K562 (cell line): ENCODE data around the gene RBFOX1. TPM values are rescaled to one million over a fixed set of nuclear protein-coding genes. Genes with fewer than 3 reads are reported as not detected.

Experiments
- ATAC-seq: fragments of 200-7000 bp; cut with Tn5 transposase; 3 replicates; pipeline ENCODE4 v1.9.1; 2020; ENCODE audit warnings: moderate library complexity
- BruUV-seq: library from RNA; stranded (reverse); fragments of 400-500 nt; replicated peaks from 2 replicates; lab custom pipeline; 2021; lab: Mats Ljungman, UMichigan
- CTCF ChIA-PET: fragments of 300-600 bp; formaldehyde crosslinking; extraction: SDS; loops from one replicate; lab custom pipeline; 2021; ENCODE audit warnings: low intra/inter-chr PET ratio; lab: Yijun Ruan, JAX
- POLR2A ChIA-PET: fragments of 300-600, 350-650 bp; sonication (Branson Sonifier 250); formaldehyde crosslinking; extraction: SDS; loops from one replicate; lab custom pipeline; 2021; ENCODE audit warnings: antibody characterized with exemption, inconsistent platforms; lab: Yijun Ruan, JAX
- DNase-seq, 4 experiments: peaks; one replicate each; pipeline versions ENCODE4 v3.0.0 to v3.0.0-alpha.2; 2011 to 2018; ENCODE audit warnings: low spot score in 3 of 4, mixed read lengths in 3 of 4; ENCODE audit errors: extremely low read depth in 1 of 4
- FAIRE-seq: peaks from 2 replicates; lab custom pipeline; 2011; peaks lifted over from hg19 to GRCh38; lab: Jason Lieb, UNC
- H2AFZ ChIP-seq: 2 replicates; pipeline ENCODE4 v1.6.0; 2011; ENCODE audit warnings: low read depth, low read length, control low read depth, inconsistent platforms
- H3K27ac ChIP-seq: fragments of 200-600 bp; 3 replicates; pipeline ENCODE4 v1.8.0; 2011; ENCODE audit warnings: low read depth, mild to moderate bottlenecking, control low read depth, inconsistent platforms, low read length, moderate library complexity, mixed read lengths; ENCODE audit errors: extremely low read depth
- H3K27me3 ChIP-seq, 2 experiments: fragments of 300-600 bp in 1 of 2; 2 replicates in 1 of 2; 3 replicates in 1 of 2; pipeline versions ENCODE4 v1.6.0 to v1.8.0; 2011; ENCODE audit warnings: inconsistent platforms in 2 of 2, low read length in 2 of 2, mild to moderate bottlenecking in 1 of 2, mixed read lengths in 1 of 2, moderate library complexity in 1 of 2; ENCODE audit not compliant: control insufficient read depth in 2 of 2, insufficient read depth in 2 of 2
- H3K36me3 ChIP-seq: fragments of 300-600 bp; 3 replicates; pipeline ENCODE4 v1.8.0; 2011; ENCODE audit warnings: mild to moderate bottlenecking, low read length, inconsistent platforms; ENCODE audit not compliant: control insufficient read depth, insufficient read depth
- H3K4me1 ChIP-seq, 2 experiments: fragments of 200-600 bp in 1 of 2; replicated peaks in 1 of 2; 2 replicates in 1 of 2; 3 replicates in 1 of 2; pipeline versions ENCODE4 v1.5.1 to v1.8.0; 2011; ENCODE audit warnings: inconsistent platforms in 2 of 2, low read length in 2 of 2, mild to moderate bottlenecking in 1 of 2, mixed read lengths in 1 of 2, moderate library complexity in 1 of 2; ENCODE audit not compliant: control insufficient read depth in 2 of 2, insufficient read depth in 2 of 2
- H3K4me2 ChIP-seq: 2 replicates; pipeline ENCODE4 v1.6.1; 2011; ENCODE audit warnings: low read length, control low read depth, inconsistent platforms, mixed read lengths; ENCODE audit not compliant: insufficient read depth
- H3K4me3 ChIP-seq: fragments of 200-600 bp; sonication (generic), shearing (Covaris generic); 2 replicates; pipeline ENCODE4 v1.5.1; 2016; ENCODE audit warnings: control low read depth, inconsistent platforms
- H3K79me2 ChIP-seq: fragments of 200-600 bp; 3 replicates; pipeline ENCODE4 v1.8.0; 2011; ENCODE audit warnings: low read length, inconsistent platforms; ENCODE audit not compliant: control insufficient read depth, insufficient read depth
- H3K9ac ChIP-seq, 2 experiments: 2 replicates each; pipeline versions ENCODE4 v1.6.0 to v1.6.1; 2011; ENCODE audit warnings: low read depth in 2 of 2, low read length in 2 of 2, control low read depth in 1 of 2, inconsistent platforms in 1 of 2, mild to moderate bottlenecking in 1 of 2, mixed read lengths in 1 of 2; ENCODE audit not compliant: insufficient read depth in 1 of 2
- H3K9me1 ChIP-seq: one replicate; pipeline ENCODE4 v1.6.0; 2011; ENCODE audit warnings: inconsistent platforms, mild to moderate bottlenecking, low read length, moderate library complexity; ENCODE audit not compliant: control insufficient read depth, insufficient read depth
- H3K9me3 ChIP-seq: replicated peaks from 2 replicates; pipeline ENCODE4 v1.5.1; 2011; ENCODE audit warnings: low read depth, low read length, inconsistent platforms; ENCODE audit not compliant: control insufficient read depth, insufficient read depth
- H4K20me1 ChIP-seq: replicated peaks from 2 replicates; pipeline ENCODE4 v1.6.1; 2011; ENCODE audit warnings: low read length, inconsistent platforms, mixed read lengths; ENCODE audit not compliant: control insufficient read depth, insufficient read depth
- CBX5 ChIP-seq: IDR thresholded peaks from 2 replicates; pipeline ENCODE4 v1.6.1; 2014; ENCODE audit warnings: low read depth, borderline replicate concordance
- FUS ChIP-seq: fragments of 200-400 bp; formaldehyde crosslinking; optimal IDR thresholded peaks from 2 replicates; pipeline ENCODE3; 2017; ENCODE audit warnings: low read depth, low read length
- MAZ ChIP-seq, 2 experiments: fragments of 450-650 bp in 1 of 2; sonication (generic) in 1 of 2; formaldehyde crosslinking; IDR thresholded peaks in 1 of 2; conservative IDR thresholded peaks in 1 of 2; 2 replicates each; pipeline versions ENCODE4 v1.4.0 to v1.5.0; 2020; ENCODE audit warnings: mild to moderate bottlenecking in 1 of 2, missing genetic modification reagents in 1 of 2
- POLR2B ChIP-seq: fragments of 450-650 bp; IDR thresholded peaks from 2 replicates; pipeline ENCODE4 v1.6.1; 2018; ENCODE audit warnings: low read depth; ENCODE audit not compliant: partially characterized antibody
- WGBS: fragments of 100-300 bp; shearing (Covaris generic); methylation state at CpG from one replicate; pipeline ENCODE4 v1.1.6; 2016; ENCODE audit warnings: low coverage, mixed read lengths; ENCODE audit not compliant: insufficient coverage; ENCODE audit errors: missing lambda C conversion rate; 5-methylcytosine and 5-hydroxymethylcytosine counted together
- in situ Hi-C: fragments of 300-500 bp; cut with MboI; formaldehyde crosslinking; loops from 4 replicates; pipeline ENCODE4 v1.15.0; 2018; ENCODE audit warnings: inconsistent platforms, mixed read lengths
- intact Hi-C: fragments of 100-400 bp; cut with micrococcal nuclease; formaldehyde crosslinking; loops from 2 replicates; pipeline ENCODE4 v1.14.2; 2022
- polyA plus RNA-seq, 8 experiments: library from polyadenylated mRNA; depleted of rRNA in 4 of 8; stranded (reverse) in 5 of 8; unstranded in 3 of 8; fragments of >200 nt; fragmentation: Nextera tagmentation in 2 of 8; fragmentation: Illumina TruSeq in 1 of 8; extraction: Ambion mirVana in 2 of 8; extraction: Trizol in 1 of 8; gene quantifications; 2 replicates each; pipeline versions ENCODE4 v1.2.1 to v1.2.3, GENCODE V29; 2011 to 2014; ENCODE audit warnings: inconsistent platforms in 1 of 8, missing spikeins in 1 of 8
- total RNA-seq, 7 experiments: library from RNA; depleted of rRNA in 6 of 7; stranded (reverse); fragments of >200 nt in 6 of 7; fragmentation: Illumina TruSeq in 2 of 7; extraction: Trizol in 2 of 7; gene quantifications; 2 replicates each; pipeline versions ENCODE4 v1.2.1 to v1.2.3, GENCODE V29; 2011 to 2021; ENCODE audit warnings: low replicate concordance in 1 of 7
- TF ChIP-seq, protein P1 (sequence below): fragments of 450-650 bp; IDR thresholded peaks from 2 replicates; pipeline ENCODE4 v1.6.1; 2016; ENCODE audit warnings: mild to moderate bottlenecking, moderate library complexity

The RBFOX1 gene
- total and polyA plus RNA-seq, 9 of the 15 experiments (the other 6 are each of a cell fraction or from before 2014, with no cell fraction given), result 0.03 TPM; not detected in 8

- POLR2A ChIA-PET, result no interaction called here
- 2% methylated on average over 14 of the region's 14 CpGs for WGBS
- Histone ChIP-seq H3K4me2 (no peak overlapping the region), H3K9me3 (no peaks in the 10 kb centered on the region), H3K27ac (no peak overlapping the region), H3K4me3 (no peak overlapping the region), H2AFZ (no peak overlapping the region), H3K36me3 (no peaks in the 10 kb centered on the region), H3K9me1 (no peaks in the 10 kb centered on the region), H3K79me2 (no peaks in the 10 kb centered on the region)
- no peak for FAIRE-seq
- CTCF ChIA-PET, result no interaction called here
- in situ Hi-C loops, result no loop called here
- no TSS peak for BruUV-seq
- TF ChIP-seq, protein P1, sequence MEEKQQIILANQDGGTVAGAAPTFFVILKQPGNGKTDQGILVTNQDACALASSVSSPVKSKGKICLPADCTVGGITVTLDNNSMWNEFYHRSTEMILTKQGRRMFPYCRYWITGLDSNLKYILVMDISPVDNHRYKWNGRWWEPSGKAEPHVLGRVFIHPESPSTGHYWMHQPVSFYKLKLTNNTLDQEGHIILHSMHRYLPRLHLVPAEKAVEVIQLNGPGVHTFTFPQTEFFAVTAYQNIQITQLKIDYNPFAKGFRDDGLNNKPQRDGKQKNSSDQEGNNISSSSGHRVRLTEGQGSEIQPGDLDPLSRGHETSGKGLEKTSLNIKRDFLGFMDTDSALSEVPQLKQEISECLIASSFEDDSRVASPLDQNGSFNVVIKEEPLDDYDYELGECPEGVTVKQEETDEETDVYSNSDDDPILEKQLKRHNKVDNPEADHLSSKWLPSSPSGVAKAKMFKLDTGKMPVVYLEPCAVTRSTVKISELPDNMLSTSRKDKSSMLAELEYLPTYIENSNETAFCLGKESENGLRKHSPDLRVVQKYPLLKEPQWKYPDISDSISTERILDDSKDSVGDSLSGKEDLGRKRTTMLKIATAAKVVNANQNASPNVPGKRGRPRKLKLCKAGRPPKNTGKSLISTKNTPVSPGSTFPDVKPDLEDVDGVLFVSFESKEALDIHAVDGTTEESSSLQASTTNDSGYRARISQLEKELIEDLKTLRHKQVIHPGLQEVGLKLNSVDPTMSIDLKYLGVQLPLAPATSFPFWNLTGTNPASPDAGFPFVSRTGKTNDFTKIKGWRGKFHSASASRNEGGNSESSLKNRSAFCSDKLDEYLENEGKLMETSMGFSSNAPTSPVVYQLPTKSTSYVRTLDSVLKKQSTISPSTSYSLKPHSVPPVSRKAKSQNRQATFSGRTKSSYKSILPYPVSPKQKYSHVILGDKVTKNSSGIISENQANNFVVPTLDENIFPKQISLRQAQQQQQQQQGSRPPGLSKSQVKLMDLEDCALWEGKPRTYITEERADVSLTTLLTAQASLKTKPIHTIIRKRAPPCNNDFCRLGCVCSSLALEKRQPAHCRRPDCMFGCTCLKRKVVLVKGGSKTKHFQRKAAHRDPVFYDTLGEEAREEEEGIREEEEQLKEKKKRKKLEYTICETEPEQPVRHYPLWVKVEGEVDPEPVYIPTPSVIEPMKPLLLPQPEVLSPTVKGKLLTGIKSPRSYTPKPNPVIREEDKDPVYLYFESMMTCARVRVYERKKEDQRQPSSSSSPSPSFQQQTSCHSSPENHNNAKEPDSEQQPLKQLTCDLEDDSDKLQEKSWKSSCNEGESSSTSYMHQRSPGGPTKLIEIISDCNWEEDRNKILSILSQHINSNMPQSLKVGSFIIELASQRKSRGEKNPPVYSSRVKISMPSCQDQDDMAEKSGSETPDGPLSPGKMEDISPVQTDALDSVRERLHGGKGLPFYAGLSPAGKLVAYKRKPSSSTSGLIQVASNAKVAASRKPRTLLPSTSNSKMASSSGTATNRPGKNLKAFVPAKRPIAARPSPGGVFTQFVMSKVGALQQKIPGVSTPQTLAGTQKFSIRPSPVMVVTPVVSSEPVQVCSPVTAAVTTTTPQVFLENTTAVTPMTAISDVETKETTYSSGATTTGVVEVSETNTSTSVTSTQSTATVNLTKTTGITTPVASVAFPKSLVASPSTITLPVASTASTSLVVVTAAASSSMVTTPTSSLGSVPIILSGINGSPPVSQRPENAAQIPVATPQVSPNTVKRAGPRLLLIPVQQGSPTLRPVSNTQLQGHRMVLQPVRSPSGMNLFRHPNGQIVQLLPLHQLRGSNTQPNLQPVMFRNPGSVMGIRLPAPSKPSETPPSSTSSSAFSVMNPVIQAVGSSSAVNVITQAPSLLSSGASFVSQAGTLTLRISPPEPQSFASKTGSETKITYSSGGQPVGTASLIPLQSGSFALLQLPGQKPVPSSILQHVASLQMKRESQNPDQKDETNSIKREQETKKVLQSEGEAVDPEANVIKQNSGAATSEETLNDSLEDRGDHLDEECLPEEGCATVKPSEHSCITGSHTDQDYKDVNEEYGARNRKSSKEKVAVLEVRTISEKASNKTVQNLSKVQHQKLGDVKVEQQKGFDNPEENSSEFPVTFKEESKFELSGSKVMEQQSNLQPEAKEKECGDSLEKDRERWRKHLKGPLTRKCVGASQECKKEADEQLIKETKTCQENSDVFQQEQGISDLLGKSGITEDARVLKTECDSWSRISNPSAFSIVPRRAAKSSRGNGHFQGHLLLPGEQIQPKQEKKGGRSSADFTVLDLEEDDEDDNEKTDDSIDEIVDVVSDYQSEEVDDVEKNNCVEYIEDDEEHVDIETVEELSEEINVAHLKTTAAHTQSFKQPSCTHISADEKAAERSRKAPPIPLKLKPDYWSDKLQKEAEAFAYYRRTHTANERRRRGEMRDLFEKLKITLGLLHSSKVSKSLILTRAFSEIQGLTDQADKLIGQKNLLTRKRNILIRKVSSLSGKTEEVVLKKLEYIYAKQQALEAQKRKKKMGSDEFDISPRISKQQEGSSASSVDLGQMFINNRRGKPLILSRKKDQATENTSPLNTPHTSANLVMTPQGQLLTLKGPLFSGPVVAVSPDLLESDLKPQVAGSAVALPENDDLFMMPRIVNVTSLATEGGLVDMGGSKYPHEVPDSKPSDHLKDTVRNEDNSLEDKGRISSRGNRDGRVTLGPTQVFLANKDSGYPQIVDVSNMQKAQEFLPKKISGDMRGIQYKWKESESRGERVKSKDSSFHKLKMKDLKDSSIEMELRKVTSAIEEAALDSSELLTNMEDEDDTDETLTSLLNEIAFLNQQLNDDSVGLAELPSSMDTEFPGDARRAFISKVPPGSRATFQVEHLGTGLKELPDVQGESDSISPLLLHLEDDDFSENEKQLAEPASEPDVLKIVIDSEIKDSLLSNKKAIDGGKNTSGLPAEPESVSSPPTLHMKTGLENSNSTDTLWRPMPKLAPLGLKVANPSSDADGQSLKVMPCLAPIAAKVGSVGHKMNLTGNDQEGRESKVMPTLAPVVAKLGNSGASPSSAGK, result no peak
- no peak for TF ChIP-seq POLR2B
- TF ChIP-seq CBX5, result no peak
- TF ChIP-seq MAZ (CRISPR knock-in tag; conservative IDR thresholded peaks at IDR 0.05 in 1 of 2, IDR thresholded peaks at IDR 0.05 in 1 of 2), result no peak
- no peak for TF ChIP-seq FUS
- TF ChIP-seq, all 486 proteins: peak for 0
- Histone ChIP-seq H4K20me1 (peaks cover 3% of the 10 kb centered on the region; the same call in 1 of the 2 replicates), H3K9ac (no peak overlapping the region), H3K4me1 (no peaks in the 10 kb centered on the region), H3K27me3 (peaks cover 5 to 13% of the 10 kb centered on the region in 2 experiments; a peak in 4 of 5 replicates)
- no peak for DNase-seq
- intact Hi-C loops, result no loop called here
- no peak for ATAC-seq
These were observed 292.5 kb downstream of the RBFOX1 start for GRCh38 chr16:7624871-7625766.
